ENCODE data around the gene FAM83B.

The FAM83B gene

GRCh38 chr6:54981647-54982046, 135.1 kb downstream of the FAM83B start:
- DNase-seq, result no peak

GRCh38 chr6:54987633-54988290, 141.2 kb downstream of the FAM83B start:
- no peak for DNase-seq

GRCh38 chr6:54988576-54988975, 142.0 kb downstream of the FAM83B start:
- no peak for DNase-seq

GRCh38 chr6:54990001-54990400, 143.4 kb downstream of the FAM83B start:
- no peak for DNase-seq

Measured in activated CD4-positive, alpha-beta T cell treated with anti-CD3 and anti-CD28 coated beads, Interleukin-10, Interleukin-2, amounts not matched to agents 100 ng/mL and 50 ng/mL, durations not matched to agents 16 hours and 8 hours (primary cell).